ENCODE data around the gene MRPL9.

DNA sequence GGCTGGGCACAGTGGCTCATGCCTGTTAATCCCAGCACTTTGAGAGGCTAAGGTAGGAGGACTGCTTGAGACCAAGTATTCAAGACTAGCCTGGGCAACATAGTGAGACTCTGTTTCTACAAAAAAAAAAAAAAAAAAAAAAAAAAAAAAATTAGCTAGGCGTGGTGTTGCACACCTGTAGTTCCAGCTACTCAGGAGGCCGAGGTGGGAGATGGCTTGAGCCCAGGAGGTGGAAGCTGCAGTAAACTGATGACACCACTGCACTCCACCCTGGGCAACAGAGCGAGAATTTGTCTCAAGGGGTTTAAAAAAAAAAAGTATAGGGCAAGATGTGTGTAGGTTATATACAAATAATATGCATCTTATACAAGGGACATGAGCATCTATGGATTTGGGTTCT lies 24.4 kb upstream of the MRPL9 start:
- TF ChIP-seq, protein P1, sequence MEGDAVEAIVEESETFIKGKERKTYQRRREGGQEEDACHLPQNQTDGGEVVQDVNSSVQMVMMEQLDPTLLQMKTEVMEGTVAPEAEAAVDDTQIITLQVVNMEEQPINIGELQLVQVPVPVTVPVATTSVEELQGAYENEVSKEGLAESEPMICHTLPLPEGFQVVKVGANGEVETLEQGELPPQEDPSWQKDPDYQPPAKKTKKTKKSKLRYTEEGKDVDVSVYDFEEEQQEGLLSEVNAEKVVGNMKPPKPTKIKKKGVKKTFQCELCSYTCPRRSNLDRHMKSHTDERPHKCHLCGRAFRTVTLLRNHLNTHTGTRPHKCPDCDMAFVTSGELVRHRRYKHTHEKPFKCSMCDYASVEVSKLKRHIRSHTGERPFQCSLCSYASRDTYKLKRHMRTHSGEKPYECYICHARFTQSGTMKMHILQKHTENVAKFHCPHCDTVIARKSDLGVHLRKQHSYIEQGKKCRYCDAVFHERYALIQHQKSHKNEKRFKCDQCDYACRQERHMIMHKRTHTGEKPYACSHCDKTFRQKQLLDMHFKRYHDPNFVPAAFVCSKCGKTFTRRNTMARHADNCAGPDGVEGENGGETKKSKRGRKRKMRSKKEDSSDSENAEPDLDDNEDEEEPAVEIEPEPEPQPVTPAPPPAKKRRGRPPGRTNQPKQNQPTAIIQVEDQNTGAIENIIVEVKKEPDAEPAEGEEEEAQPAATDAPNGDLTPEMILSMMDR (IDR thresholded peaks at IDR 0.05), result no peak
- no peak for TF ChIP-seq EZH2 (IDR thresholded peaks at IDR 0.05; ENCODE audit: borderline replicate concordance, insufficient read depth, low read depth, low read length, poor library complexity, severe bottlenecking)
